Upper lobe of left lung (tissue), 4 donors: ENCODE measurements around the gene HOGA1.

Experiments used
- CTCF ChIP-seq, 6 experiments: fragments of 450-650 bp in 4 of 6; fragments of 200-600 bp in 2 of 6; sonication (generic) in 2 of 6; IDR thresholded peaks; one replicate each; pipeline ENCODE4 v1.5.1; 2016 to 2019; ENCODE audit warnings: antibody characterized with exemption in 6 of 6
- POLR2A ChIP-seq, 4 donors: fragments of 450-650 bp; IDR thresholded peaks; one replicate each; pipeline ENCODE4 v1.5.1; 2016 to 2017; ENCODE audit warnings: antibody characterized with exemption in 4 of 4, mild to moderate bottlenecking in 2 of 4

DNA sequence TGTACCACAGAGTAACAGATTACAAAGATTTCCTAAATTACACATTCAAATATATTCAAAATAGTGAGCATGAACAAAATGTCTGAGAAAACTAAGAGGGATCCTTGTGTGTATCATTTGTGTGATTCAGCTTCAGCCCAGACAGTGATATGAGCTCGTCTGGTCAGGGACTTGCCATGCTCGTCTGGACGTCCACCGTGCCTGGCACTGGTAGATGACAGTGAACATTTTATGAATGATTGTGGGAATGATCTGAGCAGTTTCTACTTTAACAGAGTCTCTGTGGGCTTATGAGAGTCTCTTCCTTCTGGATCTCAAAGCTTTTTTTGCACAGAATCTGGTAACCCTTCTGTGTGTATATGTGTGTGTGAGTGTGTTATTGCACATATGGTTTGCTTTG lies 45.8 kb upstream of the HOGA1 start:
- TF ChIP-seq CTCF (IDR thresholded peaks at IDR 0.05): no peak
- no peak for TF ChIP-seq POLR2A (IDR thresholded peaks at IDR 0.05)
